H7 (cell line): ENCODE results near the gene ST6GALNAC6. TPM values are rescaled to one million over a fixed set of nuclear protein-coding genes. Genes with fewer than 3 reads are reported as not detected.
"Not testable (repeated sequence)": the region's sequence is repeated elsewhere in the genome, so short reads cannot be mapped to it uniquely, and the experiment has no call there.

ENCODE experiments used
- DNase-seq: peaks from one replicate; pipeline ENCODE4 v3.0.0; 2012
- H3K27me3 ChIP-seq: 2 replicates; pipeline ENCODE4 v1.6.0; 2011; ENCODE audit warnings: mild to moderate bottlenecking, low read length; ENCODE audit not compliant: control insufficient read depth, insufficient read depth
- H3K36me3 ChIP-seq: replicated peaks from 2 replicates; pipeline ENCODE4 v1.5.1; 2011; ENCODE audit warnings: low read length; ENCODE audit not compliant: control insufficient read depth, insufficient read depth
- H3K4me3 ChIP-seq: 2 replicates; pipeline ENCODE4 v1.5.1; 2011; ENCODE audit warnings: low read depth, mild to moderate bottlenecking, control low read depth, low read length, moderate library complexity; ENCODE audit not compliant: insufficient read depth
- total RNA-seq: library from RNA; depleted of rRNA; stranded (reverse); fragments of >200 nt; shearing (Covaris generic); gene quantifications from 2 replicates; pipeline ENCODE4 v1.2.3, GENCODE V29; 2014

Gene ST6GALNAC6
- total RNA-seq, 1 experiment from 2014 or later = 30.6 TPM

GRCh38 chr9:127856094-127856728 lies 43.2 kb downstream of the ST6GALNAC6 start:
- Histone ChIP-seq H3K4me3 (no peak overlapping the region), H3K27me3 (no peaks in the 10 kb centered on the region), H3K36me3 (no peaks in the 10 kb centered on the region)
- DNase-seq = no peak

DNA sequence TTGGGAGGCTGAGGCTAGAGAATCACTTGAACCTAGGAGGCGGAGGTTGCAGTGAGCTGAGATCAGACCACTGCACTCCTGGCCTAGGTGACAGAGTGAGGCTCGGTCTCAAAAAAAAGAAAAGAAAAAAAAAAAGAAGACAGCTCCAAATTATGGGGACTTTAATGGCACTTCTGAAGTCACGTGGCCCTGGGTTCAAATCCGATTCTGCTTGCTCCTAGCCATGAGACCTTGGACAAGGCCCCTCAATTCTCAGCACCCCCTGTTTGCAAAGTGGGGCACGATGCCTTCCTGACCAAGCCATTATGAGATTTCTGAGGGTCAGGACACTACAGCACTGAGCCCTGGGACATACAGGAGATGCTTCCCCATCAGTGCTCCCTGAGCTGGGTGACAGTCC lies 43.9 kb downstream of the ST6GALNAC6 start:
- Histone ChIP-seq H3K4me3 (no peak overlapping the region), H3K36me3 (no peaks in the 10 kb centered on the region), H3K27me3 (no peaks in the 10 kb centered on the region)
- no peak for DNase-seq

GRCh38 chr9:127854960-127855359 lies 44.4 kb downstream of the ST6GALNAC6 start:
- H3K4me3 ChIP-seq = no peak overlapping the region
- H3K36me3 ChIP-seq = no peaks in the 10 kb centered on the region
- DNase-seq = no peak
- no peaks in the 10 kb centered on the region for H3K27me3 ChIP-seq

- DNase-seq = peak; percentile 86
- Histone ChIP-seq H3K27me3 (no peaks in the 10 kb centered on the region), H3K36me3 (no peaks in the 10 kb centered on the region), H3K4me3 (peak within 1 kb of the TSS; percentile 10; the same call in 1 of the 2 replicates)
These were observed 45.1 kb downstream of the ST6GALNAC6 start, which contains the start of gene ENG for GRCh38 chr9:127854184-127854806. Gene ENG, minus strand, starts transcription at chr9:127854658. Its CDS starts 303 bp downstream, at chr9:127854355.

- H3K4me3 ChIP-seq = peak overlapping the region; percentile 10; the same call in 1 of the 2 replicates
- H3K36me3 ChIP-seq = no peaks in the 10 kb centered on the region
- no peak for DNase-seq
- H3K27me3 ChIP-seq = no peaks in the 10 kb centered on the region
These were observed 45.9 kb downstream of the ST6GALNAC6 start for GRCh38 chr9:127853312-127854183.

- Histone ChIP-seq H3K36me3 (no peaks in the 10 kb centered on the region), H3K4me3 (no peak overlapping the region), H3K27me3 (no peaks in the 10 kb centered on the region)
- DNase-seq = no peak
These were observed 46.6 kb downstream of the ST6GALNAC6 start for GRCh38 chr9:127852829-127853228.

DNA sequence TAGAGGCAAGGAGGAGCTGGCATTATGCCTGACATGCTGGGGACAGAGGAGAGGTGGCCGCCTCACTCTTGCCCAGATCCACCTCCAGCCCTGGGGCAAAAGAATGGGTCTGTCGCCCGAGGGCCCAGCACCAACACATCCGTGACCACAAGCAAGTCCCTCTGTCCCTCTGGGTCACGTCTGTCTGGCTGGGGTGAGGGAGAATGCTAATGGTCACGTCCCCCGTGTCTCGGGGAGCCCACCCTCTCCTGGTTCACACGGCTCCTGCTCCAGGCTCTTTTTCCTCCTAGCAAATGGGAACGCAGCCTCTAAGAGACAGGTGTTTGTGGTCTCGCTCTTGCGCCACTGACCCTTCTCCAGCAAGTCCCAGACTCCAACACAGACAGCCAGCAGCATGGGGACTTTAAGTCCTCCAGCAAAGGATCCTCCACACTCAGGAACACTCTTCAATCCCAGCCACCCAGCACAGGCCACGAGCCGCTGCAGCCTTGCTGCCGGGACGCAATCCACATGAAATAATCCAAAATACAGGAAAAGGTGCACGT lies 49.0 kb downstream of the ST6GALNAC6 start:
- no peak for DNase-seq
- Histone ChIP-seq H3K36me3 (no peaks in the 10 kb centered on the region), H3K27me3 (no peaks in the 10 kb centered on the region), H3K4me3 (no peak overlapping the region)

DNA sequence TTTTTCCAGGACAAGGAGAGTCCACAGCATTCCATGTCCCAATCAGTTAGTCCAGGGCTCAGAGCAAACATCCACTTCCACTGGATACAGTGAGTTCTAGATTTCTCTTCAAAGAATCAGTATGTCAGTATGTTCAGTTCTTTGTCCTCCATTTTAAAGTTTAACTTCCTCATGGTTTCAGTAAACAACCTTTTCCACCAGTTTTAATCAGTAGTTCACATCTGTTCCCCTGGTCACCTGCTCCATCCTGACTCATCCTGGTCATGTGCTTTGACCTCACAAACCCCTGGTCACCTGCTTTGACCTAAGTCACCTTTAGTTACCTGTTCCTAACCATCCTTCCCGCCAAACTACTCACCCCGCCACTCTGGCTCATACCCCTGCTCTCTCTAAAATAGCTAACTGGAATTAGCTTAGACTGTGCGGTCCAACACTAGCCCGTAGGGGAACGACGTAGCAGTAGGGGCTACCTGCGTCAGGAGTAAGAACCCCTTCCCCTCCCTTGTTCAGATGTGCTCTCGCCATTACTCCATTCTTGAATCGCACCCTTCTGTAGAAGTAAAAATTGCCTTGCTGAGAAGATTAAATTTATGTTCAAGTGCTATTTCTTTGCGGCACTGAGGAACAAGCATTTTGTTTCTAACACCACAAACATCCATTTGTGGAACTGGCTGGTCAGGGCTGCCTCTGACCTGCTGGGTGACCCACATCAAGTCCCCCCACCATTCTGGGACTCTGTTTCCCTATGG lies 50.5 kb downstream of the ST6GALNAC6 start:
- no peak for DNase-seq
- H3K4me3 ChIP-seq = no peak overlapping the region
- no peaks in the 10 kb centered on the region for H3K27me3 ChIP-seq

DNA sequence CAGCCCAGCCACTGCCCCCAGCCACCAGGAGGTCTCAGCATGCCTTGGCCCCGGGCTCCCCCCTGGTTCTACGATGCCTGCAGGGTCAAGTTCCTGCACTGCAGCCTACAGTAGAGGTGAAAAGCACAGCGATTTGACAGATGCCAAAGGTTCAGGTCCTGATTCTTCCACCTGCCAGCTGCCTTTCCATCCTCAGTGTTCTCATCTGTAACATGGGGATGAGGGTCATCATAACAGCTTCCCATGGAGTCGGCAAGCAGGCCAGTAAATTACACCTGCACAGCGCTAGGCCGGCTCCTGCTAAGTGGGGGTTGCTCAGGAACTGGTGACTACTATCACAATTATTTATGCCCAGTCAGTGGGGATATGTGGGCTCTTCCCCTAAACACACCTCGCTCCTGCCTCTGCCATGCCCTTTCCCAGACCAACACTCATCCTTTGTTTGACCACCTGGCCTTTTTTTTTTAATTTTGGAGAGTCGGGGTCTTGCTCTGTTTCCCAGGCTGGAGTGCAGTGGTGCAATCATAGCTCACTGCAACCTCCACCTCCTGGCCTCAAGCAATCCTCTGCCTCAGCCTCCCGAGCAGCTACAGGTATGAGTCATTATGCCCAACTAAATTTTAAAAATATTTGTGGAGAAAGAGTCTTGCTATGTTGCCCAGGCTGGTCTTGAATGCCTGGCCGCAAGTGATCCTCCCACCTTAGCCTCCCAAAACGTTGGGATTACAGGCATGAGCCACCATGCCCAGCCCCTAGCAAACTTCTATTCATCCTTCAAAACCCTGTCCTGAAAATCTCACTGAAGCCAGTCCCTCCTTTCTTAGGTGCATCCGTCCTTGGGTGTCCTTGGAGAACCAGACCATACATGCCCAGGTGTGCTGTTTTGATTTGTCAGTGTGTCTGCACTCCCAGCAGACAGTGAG lies 51.3 kb downstream of the ST6GALNAC6 start:
- Histone ChIP-seq H3K4me3 (no peak overlapping the region), H3K36me3 (no peaks in the 10 kb centered on the region), H3K27me3 (no peaks in the 10 kb centered on the region)
- DNase-seq = no peak

More for the DNA sequence above, 50.5 kb downstream of the ST6GALNAC6 start:
- no peaks in the 10 kb centered on the region for H3K36me3 ChIP-seq

DNA sequence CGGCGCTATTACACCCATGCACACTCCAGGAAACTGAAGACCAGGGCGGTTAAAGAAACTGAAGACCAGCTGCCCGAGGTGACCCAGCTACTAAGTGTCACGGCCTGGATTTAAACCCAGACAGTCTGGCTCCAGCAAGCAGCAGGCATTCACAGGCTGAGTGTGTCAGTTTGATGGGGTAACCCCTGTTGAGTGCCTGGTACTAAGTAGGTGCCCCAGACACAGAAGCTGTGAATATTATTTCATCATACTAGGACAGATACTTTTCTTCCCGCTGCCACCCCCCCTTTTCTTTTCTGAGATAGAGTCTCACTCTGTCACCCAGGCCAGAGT lies 52.3 kb downstream of the ST6GALNAC6 start:
- Histone ChIP-seq H3K36me3 (no peaks in the 10 kb centered on the region), H3K4me3 (no peak overlapping the region), H3K27me3 (no peaks in the 10 kb centered on the region)
- DNase-seq = no peak

GRCh38 chr9:127846443-127847177 lies 52.8 kb downstream of the ST6GALNAC6 start:
- DNase-seq = no peak

DNA sequence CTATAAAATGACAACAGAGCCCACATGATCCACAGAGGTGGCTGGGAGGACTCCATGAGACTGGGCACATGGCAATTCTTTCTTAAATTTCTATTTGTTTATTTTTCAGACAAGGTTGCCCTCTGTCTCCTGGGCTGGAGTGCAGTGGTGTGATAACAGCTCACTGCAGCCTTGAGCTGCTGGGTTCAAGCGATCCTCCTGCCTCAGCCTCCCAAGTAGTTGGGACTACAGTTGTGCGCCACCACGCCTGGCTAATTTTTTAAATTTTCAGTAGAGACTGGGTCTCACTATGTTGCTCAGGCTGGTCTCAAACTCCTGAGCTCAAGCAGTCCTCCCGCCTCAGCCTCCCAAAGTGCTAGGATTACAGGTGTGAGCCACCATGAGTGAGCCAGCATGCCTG lies 53.8 kb downstream of the ST6GALNAC6 start:
- not testable (repeated sequence) for H3K36me3 ChIP-seq, H3K27me3 ChIP-seq, H3K4me3 ChIP-seq, DNase-seq

More at GRCh38 chr9:127846443-127847177, 52.8 kb downstream of the ST6GALNAC6 start:
- H3K36me3 ChIP-seq = no peaks in the 10 kb centered on the region
- no peak overlapping the region for H3K4me3 ChIP-seq
- H3K27me3 ChIP-seq = no peaks in the 10 kb centered on the region
